ENCODE measurements around the gene PTCD1.
"Not testable (repeated sequence)": the region's sequence is repeated elsewhere in the genome, so short reads cannot be mapped to it uniquely, and the experiment has no call there.

The PTCD1 gene

DNA sequence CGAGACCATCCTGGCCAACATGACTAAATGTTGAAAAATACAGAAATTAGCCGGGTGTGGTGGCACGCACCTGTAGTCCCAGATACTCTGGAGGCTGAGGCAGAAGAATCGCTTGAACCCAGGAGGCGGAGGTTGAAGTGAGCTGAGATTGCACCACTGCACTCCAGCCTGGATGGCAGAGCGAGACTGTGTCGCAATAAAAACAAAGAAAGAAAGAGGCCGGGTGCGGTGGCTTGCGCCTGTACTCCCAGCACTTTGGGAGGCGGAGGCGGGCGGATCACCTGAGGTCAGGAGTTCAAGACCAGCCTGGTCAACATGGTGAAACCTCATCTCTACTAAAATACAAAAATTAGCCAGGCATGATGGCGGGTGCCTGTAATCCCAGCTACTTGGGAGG lies 51.4 kb downstream of the PTCD1 start:
- DNase-seq: not testable (repeated sequence)

DNA sequence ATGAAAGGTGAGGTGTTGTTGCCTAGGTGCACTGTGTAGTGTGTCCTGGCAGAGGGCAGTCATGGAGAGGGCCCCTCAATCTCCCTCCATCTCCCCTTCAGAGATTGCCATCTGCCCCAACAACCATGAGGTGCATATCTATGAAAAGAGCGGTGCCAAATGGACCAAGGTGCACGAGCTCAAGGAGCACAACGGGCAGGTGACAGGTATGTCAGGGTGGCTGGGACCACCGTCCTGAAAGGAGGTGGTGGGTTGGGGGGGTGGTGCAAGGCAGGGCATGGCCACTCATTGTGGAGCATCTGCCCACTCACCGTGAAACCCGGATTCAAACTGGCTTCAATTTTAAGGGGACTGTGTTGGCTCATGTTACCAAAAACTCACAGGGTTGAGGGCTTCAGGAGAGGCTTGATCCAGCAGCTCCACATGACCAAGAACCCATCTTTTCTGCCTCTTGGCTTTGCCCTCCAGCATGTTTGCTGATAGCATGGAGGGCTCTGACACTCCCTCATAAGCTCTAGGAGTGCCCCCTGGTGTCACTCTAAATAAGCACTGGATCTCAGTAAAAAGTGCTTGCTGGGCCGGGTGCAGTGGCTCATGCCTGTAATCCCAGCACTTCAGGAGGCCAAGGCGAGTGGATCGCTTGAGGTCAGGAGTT lies 51.9 kb downstream of the PTCD1 start:
- DNase-seq: no peak

DNA sequence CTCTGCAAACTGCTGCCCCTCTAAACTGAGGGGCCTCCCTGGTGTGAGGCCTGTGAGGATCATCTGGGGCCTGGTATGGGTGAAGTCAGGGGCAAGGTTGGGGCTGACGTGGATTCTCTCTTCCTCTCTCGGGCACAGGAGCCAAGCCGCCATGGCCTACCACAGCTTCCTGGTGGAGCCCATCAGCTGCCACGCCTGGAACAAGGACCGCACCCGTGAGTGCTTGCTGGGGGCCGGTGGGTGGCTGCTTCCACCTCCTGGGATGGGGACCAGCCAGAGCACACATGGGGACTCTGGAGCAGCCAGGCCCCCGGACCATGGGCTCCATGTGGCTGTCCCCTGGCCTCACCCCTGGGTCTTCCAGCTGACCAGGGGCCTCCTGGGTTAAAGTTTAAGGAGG lies 53.0 kb downstream of the PTCD1 start:
- no peak for DNase-seq

- DNase-seq: no peak
Observed at GRCh38 chr7:99384523-99384922, 54.1 kb downstream of the PTCD1 start.

- DNase-seq: no peak
Observed at GRCh38 chr7:99383791-99384370, 54.7 kb downstream of the PTCD1 start.

DNA sequence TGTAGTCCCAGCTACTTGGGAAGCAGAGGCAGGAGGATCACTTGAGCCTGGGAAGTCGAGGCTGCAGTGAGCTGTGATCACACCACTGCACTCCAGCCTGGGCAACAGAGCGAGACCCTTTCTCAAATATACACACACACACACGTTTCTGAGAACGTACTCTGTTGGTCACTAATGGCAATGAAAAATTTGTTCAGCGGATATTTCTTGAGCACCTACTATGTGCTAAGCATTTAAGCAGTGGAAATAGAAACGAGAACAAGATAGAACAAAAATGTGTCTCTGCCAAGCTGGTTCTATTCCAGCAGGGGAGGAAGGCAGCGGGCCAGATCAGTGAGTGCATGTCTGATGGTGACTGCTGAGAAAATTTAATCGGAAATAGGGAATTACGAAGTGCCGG lies 55.4 kb downstream of the PTCD1 start:
- DNase-seq: no peak

- DNase-seq: no peak
Observed at GRCh38 chr7:99381664-99382075, 56.9 kb downstream of the PTCD1 start.

GRCh38 chr7:99380823-99381663 lies 57.6 kb downstream of the PTCD1 start:
- DNase-seq: no peak

- DNase-seq: no peak
Observed at GRCh38 chr7:99380032-99380822, 58.4 kb downstream of the PTCD1 start.

DNA sequence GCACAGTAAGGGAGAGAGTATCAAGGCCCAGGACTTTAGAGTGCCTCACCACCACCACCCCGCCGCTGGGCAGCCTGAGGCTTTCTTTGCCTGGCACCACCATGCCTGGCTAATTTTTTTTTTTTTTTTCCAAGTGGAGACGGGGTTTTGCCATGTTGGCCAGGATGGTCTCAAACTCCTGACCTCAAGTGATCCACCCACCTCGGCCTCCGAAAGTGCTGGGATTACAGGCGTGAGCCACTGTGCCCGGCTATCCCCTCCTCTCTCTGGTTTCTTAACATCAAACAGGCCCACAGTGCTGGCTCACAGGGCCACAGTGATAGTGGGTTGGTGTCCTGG lies 58.9 kb downstream of the PTCD1 start:
- not testable (repeated sequence) for DNase-seq

DNA sequence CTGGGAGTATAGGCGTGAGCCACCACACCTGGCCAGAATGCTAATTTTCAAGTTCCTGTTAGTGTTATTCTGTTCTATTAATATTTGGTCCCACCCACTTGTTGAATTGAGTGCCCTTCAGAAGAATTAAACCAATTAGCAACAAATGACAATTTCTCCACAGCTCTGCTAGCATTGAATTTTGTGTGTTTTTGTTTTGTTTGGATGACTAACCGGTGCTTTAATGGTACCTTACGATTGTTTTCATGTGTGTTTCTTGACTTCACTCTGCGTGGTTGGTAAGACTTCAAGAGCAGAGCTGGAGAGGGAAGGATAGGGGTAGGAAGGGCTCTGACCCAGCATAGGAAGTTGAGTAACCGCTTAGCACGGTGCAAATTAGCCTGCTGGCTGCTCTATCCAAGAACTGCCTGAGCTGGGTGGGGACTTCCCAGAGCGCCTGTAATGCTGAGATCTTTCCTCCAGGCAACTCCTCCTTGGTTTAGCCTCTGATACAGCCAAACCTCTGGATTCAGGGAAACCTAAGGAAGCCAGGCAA lies 59.5 kb downstream of the PTCD1 start:
- no peak for DNase-seq

GRCh38 chr7:99375070-99375807 lies 63.4 kb downstream of the PTCD1 start:
- DNase-seq: peak in 1 of 2 experiments; percentile 40

GRCh38 chr7:99374111-99375064 lies 64.2 kb downstream of the PTCD1 start, which contains the start of gene ARPC1B:
Gene ARPC1B (plus strand): TSS chr7:99374730. CDS start chr7:99385715, 10,985 bp downstream.
- peak in 1 of 2 experiments; percentile 28 for DNase-seq

DNA sequence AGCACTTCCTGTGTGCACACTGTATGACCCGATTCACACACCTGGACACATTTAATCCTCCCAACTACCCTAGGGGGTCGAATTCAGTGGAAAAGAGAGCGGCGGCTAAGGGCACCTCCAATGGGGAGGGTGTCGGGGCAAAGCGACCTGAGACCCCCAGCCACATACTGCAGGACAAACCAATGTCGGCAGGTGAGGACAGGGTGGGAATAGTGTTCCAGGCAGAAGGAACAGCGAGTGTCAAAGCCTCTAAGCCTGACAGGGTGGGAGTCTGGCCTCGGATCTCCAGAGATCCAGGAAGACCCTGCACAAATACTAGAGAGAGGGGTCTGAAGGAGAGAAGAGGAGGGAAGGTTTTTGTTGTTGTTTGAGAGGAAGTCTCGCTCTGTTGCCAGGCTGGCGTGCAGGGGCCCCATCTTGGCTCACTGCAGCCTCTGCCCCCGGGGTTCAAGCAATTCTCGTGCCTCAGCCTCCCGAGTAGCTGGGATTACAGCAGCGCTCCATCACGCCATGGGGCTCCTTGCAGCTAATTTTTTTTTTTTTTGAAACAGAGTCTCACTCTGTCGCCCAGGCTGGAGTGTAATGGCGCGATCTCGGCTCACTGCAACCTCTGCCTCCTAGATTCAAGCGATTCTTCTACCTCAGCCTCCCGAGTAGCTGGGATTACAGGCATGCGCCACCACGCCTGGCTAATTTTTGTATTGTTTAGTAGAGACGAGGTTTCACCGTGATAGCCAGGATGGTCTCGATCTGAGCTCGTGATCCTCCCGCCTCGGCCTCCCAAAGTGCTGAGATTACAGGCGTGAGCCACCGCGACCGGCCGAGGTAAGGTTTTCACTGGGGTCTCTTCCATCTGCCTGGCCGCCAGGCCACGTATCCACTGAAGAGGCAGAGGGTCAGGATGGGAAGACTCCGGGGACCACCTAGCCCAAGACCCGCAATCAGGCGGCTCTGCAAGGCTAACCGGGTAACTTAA lies 65.2 kb downstream of the PTCD1 start:
- no peak for DNase-seq

DNA sequence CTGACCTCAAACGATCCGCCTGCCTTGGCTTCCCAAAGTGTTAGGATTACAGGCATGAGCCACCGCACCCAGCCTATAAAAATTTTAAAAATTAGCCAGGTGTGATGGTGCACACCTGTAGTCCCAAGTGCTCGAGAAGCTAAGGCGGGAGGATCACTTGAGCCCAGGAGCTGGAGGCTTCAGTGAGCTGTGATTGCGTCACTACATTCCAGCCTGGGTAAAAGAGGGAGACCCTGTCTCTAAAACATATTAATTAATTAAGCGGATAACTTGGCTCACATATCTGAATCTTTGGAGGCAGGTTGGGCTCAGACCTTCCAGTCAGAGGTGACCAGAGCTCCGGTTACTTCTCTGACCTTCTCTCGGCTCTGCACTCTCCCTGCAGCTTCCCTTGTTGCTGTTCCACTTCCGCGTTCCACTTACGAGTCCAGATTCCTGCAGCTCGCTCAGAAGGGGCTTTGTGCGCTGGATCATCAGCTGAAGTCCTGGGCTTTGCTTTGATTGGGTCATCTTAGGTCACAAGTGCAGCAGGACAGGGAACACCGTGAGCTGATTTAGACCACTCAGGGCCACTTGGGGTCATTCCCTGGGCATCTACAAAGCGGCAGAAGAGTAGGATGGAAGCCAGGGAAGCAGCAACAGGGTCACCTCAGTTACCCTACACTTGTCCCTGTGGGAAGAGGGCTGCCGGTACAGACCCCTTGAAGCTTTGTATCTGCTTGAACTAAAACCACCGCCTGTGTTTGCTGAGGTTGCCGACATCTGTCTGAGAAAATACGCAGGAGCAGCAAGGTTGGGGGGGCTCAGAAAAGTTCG lies 66.1 kb downstream of the PTCD1 start:
- no peak for DNase-seq

DNA sequence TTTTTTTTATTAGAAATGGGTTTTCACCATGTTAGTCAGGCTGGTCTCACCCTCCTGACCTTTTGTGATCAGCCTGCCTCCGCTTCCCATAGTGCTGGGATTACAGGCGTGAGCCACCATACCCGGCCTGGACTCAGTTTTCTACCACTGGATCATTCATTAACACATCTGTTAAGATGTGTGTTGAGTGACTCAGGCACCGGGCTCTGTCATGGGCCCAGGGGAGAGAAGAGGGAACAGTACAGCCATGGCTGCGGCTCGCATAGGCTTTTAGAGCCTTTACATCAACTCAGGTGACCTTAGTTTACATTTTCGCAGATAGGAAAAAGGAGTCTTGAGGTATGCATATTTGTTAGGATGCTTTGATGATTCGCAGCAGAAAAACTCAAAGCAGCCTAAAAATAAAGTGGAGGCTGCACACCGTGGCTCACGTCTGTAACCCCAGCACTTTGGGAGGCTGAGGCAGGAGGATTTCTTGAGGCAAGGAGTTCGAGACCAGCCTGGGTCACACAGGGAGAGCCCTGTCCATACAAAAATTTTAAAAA lies 67.2 kb downstream of the PTCD1 start:
- no peak for DNase-seq

GRCh38 chr7:99369767-99370391 lies 68.7 kb downstream of the PTCD1 start:
- no peak for DNase-seq

Measured in NCI-H446 (cell line).